H1 (cell line): ENCODE results near the gene CD81. TPM values are rescaled to one million over a fixed set of nuclear protein-coding genes. Genes with fewer than 3 reads are reported as not detected.
A peak's percentile ranks its signal among the peaks of the same experiment; 100 is the strongest.

Experiments
- CTCF ChIA-PET: fragments of 300-600 bp; sonication (Branson Sonifier 250); formaldehyde crosslinking; loops from one replicate; lab custom pipeline; 2021; ENCODE audit not compliant: partially characterized antibody; lab: Charles Lee
- POLR2A ChIA-PET: fragments of 300-600 bp; sonication (Branson Sonifier 250); formaldehyde crosslinking; loops from one replicate; lab custom pipeline; 2021; ENCODE audit warnings: inconsistent platforms; ENCODE audit not compliant: partially characterized antibody; lab: Charles Lee
- DNase-seq, 2 experiments: peaks; one replicate each; pipeline versions ENCODE4 v3.0.0 to v3.0.0-alpha.2; 2010 to 2022; ENCODE audit warnings: low spot score in 2 of 2, low read depth in 1 of 2, mixed read lengths in 1 of 2
- FAIRE-seq: peaks from 2 replicates; lab custom pipeline; 2011; peaks lifted over from hg19 to GRCh38; lab: Jason Lieb, UNC
- H2AFZ ChIP-seq: 2 replicates; pipeline ENCODE4 v1.8.1; 2012; ENCODE audit warnings: low read length, inconsistent platforms
- H2AK5ac ChIP-seq: 2 replicates; pipeline ENCODE4 v1.6.1; 2013; ENCODE audit warnings: low read depth, low read length
- H2BK120ac ChIP-seq: replicated peaks from 2 replicates; pipeline ENCODE3; 2013; ENCODE audit warnings: low read depth, low read length, inconsistent platforms
- H2BK12ac ChIP-seq: 2 replicates; pipeline ENCODE4 v1.6.1; 2013; ENCODE audit warnings: low read depth, low read length
- H2BK15ac ChIP-seq: 2 replicates; pipeline ENCODE4 v1.6.1; 2013; ENCODE audit warnings: low read length
- H2BK20ac ChIP-seq: 2 replicates; pipeline ENCODE4 v1.6.1; 2013; ENCODE audit warnings: low read length
- H2BK5ac ChIP-seq: 2 replicates; pipeline ENCODE4 v1.6.1; 2013; ENCODE audit warnings: low read depth, low read length
- H3K14ac ChIP-seq: 2 replicates; pipeline ENCODE4 v1.6.1; 2013; ENCODE audit warnings: inconsistent platforms; ENCODE audit not compliant: insufficient read length
- H3K18ac ChIP-seq: 2 replicates; pipeline ENCODE4 v1.6.1; 2013; ENCODE audit warnings: low read length; ENCODE audit errors: extremely low read depth
- H3K23ac ChIP-seq: 2 replicates; pipeline ENCODE4 v1.6.1; 2013; ENCODE audit warnings: inconsistent platforms; ENCODE audit not compliant: insufficient read length
- H3K23me2 ChIP-seq: 2 replicates; pipeline ENCODE4 v1.6.1; 2013; ENCODE audit warnings: low read depth, low read length
- H3K27ac ChIP-seq: 2 replicates; pipeline ENCODE4 v1.6.1; 2011; ENCODE audit warnings: low read depth, low read length, inconsistent platforms
- H3K27me3 ChIP-seq, 4 experiments: replicated peaks in 1 of 4; 1 replicate in 1 of 4; 2 replicates in 3 of 4; pipeline versions ENCODE4 v1.6.1 to v1.8.1; 2011 to 2013; ENCODE audit warnings: low read length in 3 of 4, mild to moderate bottlenecking in 3 of 4, inconsistent platforms in 2 of 4, mixed read lengths in 2 of 4, moderate library complexity in 1 of 4; ENCODE audit not compliant: control insufficient read depth in 3 of 4, insufficient read depth in 3 of 4; ENCODE audit errors: extremely low read depth in 1 of 4
- H3K36me3 ChIP-seq, 4 experiments: 2 replicates each; pipeline versions ENCODE4 v1.6.1 to v1.8.1; 2011 to 2013; ENCODE audit warnings: mild to moderate bottlenecking in 4 of 4, low read length in 3 of 4, moderate library complexity in 2 of 4, control low read depth in 1 of 4, inconsistent platforms in 1 of 4; ENCODE audit not compliant: insufficient read depth in 4 of 4, control insufficient read depth in 2 of 4
- H3K4ac ChIP-seq: replicated peaks from 2 replicates; pipeline ENCODE3; 2013; ENCODE audit warnings: low read length, low read depth, mixed read lengths, inconsistent platforms; ENCODE audit not compliant: insufficient read length
- H3K4me1 ChIP-seq, 4 experiments: replicated peaks in 1 of 4; 1 replicate in 1 of 4; 2 replicates in 3 of 4; pipeline versions ENCODE4 v1.6.1 to v1.8.1; 2011 to 2013; ENCODE audit warnings: low read length in 3 of 4, inconsistent platforms in 2 of 4, mixed read lengths in 1 of 4; ENCODE audit not compliant: insufficient read depth in 4 of 4, control insufficient read depth in 3 of 4
- H3K4me2 ChIP-seq, 2 experiments: 2 replicates each; pipeline versions ENCODE4 v1.6.1 to v1.8.1; 2011 to 2013; ENCODE audit warnings: low read depth in 2 of 2, low read length in 2 of 2, control low read depth in 1 of 2, inconsistent platforms in 1 of 2, mild to moderate bottlenecking in 1 of 2; ENCODE audit not compliant: insufficient read depth in 1 of 2
- H3K4me3 ChIP-seq, 4 experiments: fragments of 200-600, 300-600 bp in 1 of 4; sonication (generic), shearing (Covaris generic), sonication (Bioruptor Twin) in 1 of 4; 2 replicates each; pipeline versions ENCODE4 v1.5.1 to v1.8.1; 2011 to 2016; ENCODE audit warnings: low read length in 4 of 4, low read depth in 3 of 4, control low read depth in 2 of 4, inconsistent platforms in 2 of 4, mild to moderate bottlenecking in 2 of 4, mixed read lengths in 1 of 4, moderate library complexity in 1 of 4; ENCODE audit not compliant: insufficient read depth in 2 of 4; ENCODE audit errors: extremely low read depth in 1 of 4
- H3K56ac ChIP-seq: replicated peaks from 2 replicates; pipeline ENCODE3; 2013; ENCODE audit warnings: low read depth, mild to moderate bottlenecking, mixed read lengths, low read length, inconsistent platforms; ENCODE audit not compliant: insufficient read length
- H3K79me1 ChIP-seq: 2 replicates; pipeline ENCODE4 v1.6.1; 2013; ENCODE audit warnings: low read depth, low read length, control low read depth
- H3K79me2 ChIP-seq, 2 experiments: 2 replicates each; pipeline versions ENCODE4 v1.6.1 to v1.8.1; 2012 to 2013; ENCODE audit warnings: low read length in 2 of 2, mild to moderate bottlenecking in 2 of 2, inconsistent platforms in 1 of 2; ENCODE audit not compliant: insufficient read depth in 2 of 2, control insufficient read depth in 1 of 2
- H3K9ac ChIP-seq, 4 experiments: replicated peaks in 1 of 4; 1 replicate in 1 of 4; 2 replicates in 3 of 4; pipeline versions ENCODE4 v1.6.1 to v1.8.1; 2011 to 2013; ENCODE audit warnings: low read depth in 3 of 4, low read length in 3 of 4, control low read depth in 2 of 4, mild to moderate bottlenecking in 2 of 4, moderate library complexity in 2 of 4, inconsistent platforms in 1 of 4; ENCODE audit errors: extremely low read depth in 1 of 4
- H3K9me3 ChIP-seq, 2 experiments: 2 replicates each; pipeline versions ENCODE4 v1.6.1 to v1.8.1; 2012 to 2013; ENCODE audit warnings: mild to moderate bottlenecking in 2 of 2, moderate library complexity in 2 of 2, control low read depth in 1 of 2, inconsistent platforms in 1 of 2, low read depth in 1 of 2, low read length in 1 of 2, mixed read lengths in 1 of 2; ENCODE audit not compliant: insufficient read depth in 2 of 2
- H4K20me1 ChIP-seq, 2 experiments: replicated peaks in 1 of 2; 2 replicates each; pipeline versions ENCODE3 to v1.8.1; 2011 to 2013; ENCODE audit warnings: inconsistent platforms in 2 of 2, low read length in 2 of 2, mild to moderate bottlenecking in 1 of 2; ENCODE audit not compliant: insufficient read depth in 2 of 2, control insufficient read depth in 1 of 2
- H4K5ac ChIP-seq: 2 replicates; pipeline ENCODE4 v1.6.1; 2013; ENCODE audit warnings: low read length, low read depth, mixed read lengths, inconsistent platforms; ENCODE audit not compliant: insufficient read length
- H4K8ac ChIP-seq: 2 replicates; pipeline ENCODE4 v1.8.0; 2013; ENCODE audit warnings: mild to moderate bottlenecking, moderate library complexity, low read length, inconsistent platforms; ENCODE audit not compliant: insufficient read depth; ENCODE audit errors: extremely low read depth
- H4K91ac ChIP-seq: replicated peaks from 2 replicates; pipeline ENCODE3; 2013; ENCODE audit warnings: low read length, mixed read lengths, inconsistent platforms; ENCODE audit not compliant: insufficient read length
- GABPA ChIP-seq: IDR thresholded peaks from 2 replicates; pipeline ENCODE4 v1.6.1; 2011; ENCODE audit warnings: mild to moderate bottlenecking, low read length, moderate library complexity, borderline replicate concordance; ENCODE audit not compliant: insufficient read depth
- POLR2A ChIP-seq, 2 experiments: IDR thresholded peaks; 1 replicate in 1 of 2; 2 replicates in 1 of 2; pipeline ENCODE4 v1.6.1; 2011; ENCODE audit warnings: low read depth in 2 of 2, low read length in 2 of 2, mild to moderate bottlenecking in 2 of 2; ENCODE audit errors: control extremely low read depth in 1 of 2
- SP1 ChIP-seq: IDR thresholded peaks from 2 replicates; pipeline ENCODE4 v1.6.1; 2011; ENCODE audit warnings: low read depth, low read length
- SP4 ChIP-seq: IDR thresholded peaks from 2 replicates; pipeline ENCODE4 v1.6.1; 2012; ENCODE audit warnings: low read length, inconsistent platforms
- TAF1 ChIP-seq: IDR thresholded peaks from 2 replicates; pipeline ENCODE4 v1.6.1; 2011; ENCODE audit warnings: mild to moderate bottlenecking, low read depth, low read length
- WGBS, 2 experiments: shearing (Covaris generic) in 1 of 2; methylation state at CpG; one replicate each; pipeline versions ENCODE4 v1.1.6 to v1.1.7; 2013 to 2015; ENCODE audit warnings: low lambda C conversion rate in 2 of 2, mixed read lengths in 2 of 2, inconsistent platforms in 1 of 2, low coverage in 1 of 2, missing lambda C conversion rate in 1 of 2; ENCODE audit not compliant: insufficient replicate concordance in 2 of 2, insufficient coverage in 1 of 2, insufficient read length in 1 of 2; ENCODE audit errors: extremely low coverage in 1 of 2, missing lambda C conversion rate in 1 of 2; 5-methylcytosine and 5-hydroxymethylcytosine counted together
- polyA plus RNA-seq, 7 experiments: library from polyadenylated mRNA; depleted of rRNA in 3 of 7; stranded (reverse) in 5 of 7; unstranded in 2 of 7; fragments of >200 nt in 5 of 7; fragments of 200-250 nt in 2 of 7; gene quantifications; 1 replicate in 5 of 7; 2 replicates in 1 of 7; 4 replicates in 1 of 7; pipeline versions ENCODE4 v1.2.1 to v1.2.3, GENCODE V29; 2011 to 2013; ENCODE audit warnings: missing spikeins in 2 of 7, mixed read lengths in 2 of 7
- total RNA-seq: library from RNA; stranded (reverse); fragmentation: NEBNext Ultra II Directional; extraction: Animal tissue kit (Norgen Biotek cat#: 25700); gene quantifications from 2 replicates; pipeline ENCODE4 v1.2.1, GENCODE V29; 2021
- TF ChIP-seq, protein P1 (sequence below): IDR thresholded peaks from 2 replicates; pipeline ENCODE4 v1.6.1; 2011; ENCODE audit warnings: low read length, improper control_type of control experiment

The CD81 gene
- total and polyA plus RNA-seq, 2 of the 8 experiments (the other 6 are each of a cell fraction or from before 2014, with no cell fraction given): 238 to 309 TPM

DNA sequence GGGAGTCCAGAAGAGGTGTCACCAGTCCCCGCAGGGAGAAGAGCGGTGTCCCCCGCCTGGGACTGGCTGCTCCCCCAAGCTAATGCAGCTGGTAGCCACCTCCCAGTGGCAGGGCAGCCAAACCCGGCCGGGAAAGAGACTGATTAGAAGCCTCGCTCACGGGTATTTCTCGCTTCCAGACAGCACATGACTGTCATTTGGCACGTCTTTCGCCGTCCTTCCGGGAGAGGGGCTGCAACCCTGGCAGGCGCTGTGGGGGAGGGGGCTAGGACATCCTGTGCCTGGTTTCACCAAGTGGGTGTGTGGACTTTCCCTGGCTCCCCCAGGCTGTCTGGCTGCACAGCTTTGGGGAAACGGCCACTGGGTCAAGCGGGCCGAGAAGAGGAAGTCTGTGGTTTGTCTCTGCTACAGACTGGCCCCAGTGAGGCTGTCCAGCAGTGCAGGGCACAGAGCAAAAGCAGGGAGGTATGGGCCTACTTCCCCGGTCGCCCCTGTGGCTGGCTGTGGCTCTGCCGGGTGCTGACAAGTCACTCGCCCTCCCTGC is 3.8 kb downstream of the CD81 start:
- TF ChIP-seq, protein P1, sequence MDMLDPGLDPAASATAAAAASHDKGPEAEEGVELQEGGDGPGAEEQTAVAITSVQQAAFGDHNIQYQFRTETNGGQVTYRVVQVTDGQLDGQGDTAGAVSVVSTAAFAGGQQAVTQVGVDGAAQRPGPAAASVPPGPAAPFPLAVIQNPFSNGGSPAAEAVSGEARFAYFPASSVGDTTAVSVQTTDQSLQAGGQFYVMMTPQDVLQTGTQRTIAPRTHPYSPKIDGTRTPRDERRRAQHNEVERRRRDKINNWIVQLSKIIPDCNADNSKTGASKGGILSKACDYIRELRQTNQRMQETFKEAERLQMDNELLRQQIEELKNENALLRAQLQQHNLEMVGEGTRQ: no peak
- TF ChIP-seq GABPA (no peak), SP4 (no peak), POLR2A (IDR thresholded peaks at IDR 0.05; ENCODE audit: control extremely low read depth in 1 of 2, low read depth in 2 of 2, low read length in 2 of 2) (no peak), SP1 (no peak), TAF1 (no peak)
- TF ChIP-seq, all 59 proteins: peak for 0
- Histone ChIP-seq H4K20me1 (peaks cover 34 to 61% of the 10 kb centered on the region in 2 experiments), H2BK120ac (no peak overlapping the region), H3K14ac (no peak overlapping the region), H2BK20ac (no peak overlapping the region), H2BK5ac (peak overlapping the region; percentile 24; the same call in 1 of the 2 replicates), H3K18ac (no peak overlapping the region), H3K27ac (no peak overlapping the region), H3K9ac (no peak overlapping the region), H3K9me3 (no peaks in the 10 kb centered on the region), H4K91ac (no peak overlapping the region), H2AK5ac (no peak overlapping the region), H3K4me1 (peaks cover 0 to 19% (median 8%) of the 10 kb centered on the region in 4 experiments; a peak in 6 of 7 replicates), H3K4ac (no peak overlapping the region), H3K23me2 (peaks cover 11% of the 10 kb centered on the region; the same call in 1 of the 2 replicates), H3K79me2 (peaks cover 24 to 74% of the 10 kb centered on the region in 2 experiments; a peak in 3 of 4 replicates), H4K8ac (peak overlapping the region; percentile 76), H2AFZ (no peak overlapping the region), H3K56ac (no peak overlapping the region), H4K5ac (no peak overlapping the region), H3K36me3 (0 out of 8 replicates have a peak, but pooled peaks cover 0 to 4% (median 0%) of the 10 kb centered on the region in 4 experiments), H3K4me3 (no peak overlapping the region), H3K79me1 (peaks cover 27% of the 10 kb centered on the region), H3K23ac (no peak overlapping the region), H2BK15ac (no peak overlapping the region), H3K27me3 (peaks cover 0 to 2% (median 0%) of the 10 kb centered on the region in 4 experiments; a peak in 1 of 7 replicates), H2BK12ac (no peak overlapping the region), H3K4me2 (no peak overlapping the region)
- ChIA-PET POLR2A (interaction anchor here (0.6 to 1.0 kb wide), 2 partner anchors 10 to 19 kb away, joined by 3 read pairs; no protein-coding TSS in a partner anchor), CTCF (interaction anchor here (0.6 to 7.5 kb wide), 3 partner anchors 11 to 75 kb away, joined by 3 to 43 read pairs (median 29); partner anchors contain the start of gene TSSC4)
- DNase-seq: no peak
- no peak for FAIRE-seq
- 91% methylated on average over 20 of the region's 20 CpGs; no CpG with 5 or more reads in 1 of the 2 experiments for WGBS, 2 experiments
